Inferior parietal cortex (tissue), 1 donor: Measurements from ENCODE around the gene PLPP4.

Source experiments
- DNase-seq: peaks from one replicate; pipeline ENCODE4 v3.0.0-alpha.2; 2016; ENCODE audit errors: extremely low spot score

Gene PLPP4

DNA sequence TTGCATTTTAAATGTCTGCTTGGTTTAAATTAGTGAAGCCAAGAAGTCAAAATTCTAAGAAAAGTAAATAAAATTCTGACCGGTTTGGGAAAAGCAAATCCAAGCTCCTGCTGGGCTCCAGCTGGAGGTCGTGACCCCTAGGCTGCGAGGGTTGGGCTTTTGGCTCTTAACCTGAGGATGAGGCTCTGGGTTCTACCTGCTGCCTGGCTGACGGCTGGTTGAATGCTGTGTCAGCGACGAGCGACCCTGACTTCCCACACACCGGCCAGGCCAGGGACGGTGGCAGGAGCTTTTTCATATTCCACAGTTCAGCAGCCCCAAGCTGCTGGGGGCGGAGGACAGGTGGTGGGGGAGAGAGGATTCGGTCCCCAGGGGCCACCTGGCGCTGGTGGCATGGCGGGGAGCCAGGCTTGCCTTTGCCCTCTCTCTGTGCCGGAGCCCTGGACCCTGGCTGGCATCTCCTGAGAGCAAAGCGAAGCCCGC, 843 bp upstream of the PLPP4 start:
- no peak for DNase-seq

- DNase-seq: no peak
Measured at GRCh38 chr10:120457431-120458172, 575 bp downstream of the PLPP4 start.

DNA sequence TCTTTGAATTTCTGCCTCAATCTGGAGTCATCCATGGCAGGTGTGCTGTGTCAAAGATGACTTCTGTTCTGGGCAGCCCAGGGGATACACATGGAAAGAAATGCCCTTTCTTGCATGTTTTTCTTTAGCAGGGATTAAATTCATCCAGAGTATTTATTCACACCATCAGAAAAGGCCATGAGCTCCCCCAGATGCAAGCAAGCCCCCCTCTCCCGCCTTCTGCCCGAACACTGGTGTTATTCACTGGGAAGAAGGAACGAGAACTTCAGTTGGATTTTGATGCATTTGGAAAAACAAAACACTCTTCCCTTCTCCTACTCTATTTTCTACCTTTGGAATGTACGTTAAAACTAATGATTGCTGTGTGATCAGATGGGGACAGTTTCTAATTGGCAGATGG, 1.4 kb downstream of the PLPP4 start:
- DNase-seq: no peak

- DNase-seq: peak; percentile 47
Measured at GRCh38 chr10:120459185-120459584, 2.2 kb downstream of the PLPP4 start.

GRCh38 chr10:120460186-120460585, 3.2 kb downstream of the PLPP4 start:
- DNase-seq: no peak

- no peak for DNase-seq
Measured at GRCh38 chr10:120460776-120461175, 3.7 kb downstream of the PLPP4 start.

DNA sequence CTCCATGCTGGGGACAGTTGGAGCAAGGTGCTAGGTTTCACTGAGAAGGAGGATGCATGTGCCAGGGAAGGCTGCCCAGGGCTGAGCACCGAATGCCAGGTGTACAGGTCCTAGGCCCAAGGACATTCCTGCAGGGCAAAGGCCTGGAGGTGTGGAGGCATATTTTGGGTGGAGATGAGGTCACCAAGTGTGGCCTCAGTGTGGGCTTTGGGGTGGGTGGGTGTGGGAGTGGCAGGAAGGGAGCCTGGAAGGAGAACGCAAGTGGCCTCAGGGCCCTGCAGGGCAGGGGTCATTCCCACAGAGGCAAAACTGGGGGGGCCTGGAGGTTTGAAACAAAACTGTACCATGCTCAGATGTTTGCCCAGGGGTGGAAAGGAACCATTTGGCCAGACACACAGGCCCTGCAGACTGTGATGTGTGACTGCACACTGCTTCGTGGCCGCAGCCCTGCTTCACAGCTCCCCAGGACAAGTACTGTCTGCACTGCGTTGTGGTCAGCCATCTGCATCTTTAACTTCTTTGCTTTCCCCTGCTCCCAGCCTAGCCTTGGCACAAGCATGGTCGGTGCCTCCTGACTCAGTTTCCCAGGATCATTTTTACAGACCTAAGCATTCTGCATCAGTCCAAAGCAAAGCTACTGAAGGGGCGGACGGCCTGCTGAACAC, 5.1 kb downstream of the PLPP4 start:
- no peak for DNase-seq

DNA sequence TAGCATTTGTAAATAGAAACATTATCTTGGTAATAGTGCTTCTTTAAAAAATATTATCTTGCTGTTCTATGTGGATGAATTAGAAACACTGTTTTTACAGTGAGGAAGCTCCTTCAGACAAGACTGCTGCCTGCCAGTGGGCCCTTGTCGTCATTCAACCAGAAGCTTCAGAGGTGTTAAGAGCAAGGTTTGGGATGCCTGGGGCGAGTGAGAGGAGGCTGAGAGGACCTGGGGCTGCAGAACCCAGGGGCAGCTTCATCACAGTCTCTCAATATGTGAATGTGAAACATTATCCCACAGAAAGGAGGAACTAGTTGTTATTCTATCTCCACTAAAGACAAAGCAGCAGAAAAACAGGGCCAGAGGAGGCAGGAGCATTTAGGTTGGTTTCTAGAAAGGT, 8.1 kb downstream of the PLPP4 start:
- DNase-seq: no peak

DNA sequence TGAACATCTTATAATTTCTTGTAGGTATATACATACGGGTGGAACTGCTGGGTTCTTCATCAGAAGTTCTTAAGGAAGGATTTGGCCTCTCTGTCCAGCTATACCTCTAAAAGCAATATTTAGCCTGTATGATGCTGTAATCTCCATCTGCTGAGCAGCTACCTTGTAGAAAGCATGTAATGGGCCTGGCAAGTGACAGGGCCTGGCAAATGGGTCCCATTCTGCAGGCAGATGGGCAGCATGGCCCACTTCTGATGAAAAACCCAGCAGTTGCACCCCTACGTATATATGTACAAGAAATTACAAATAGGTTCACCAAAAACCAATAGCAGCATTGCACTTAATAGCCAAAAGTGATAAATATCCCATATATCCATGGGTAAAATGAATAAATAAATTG, 9.0 kb downstream of the PLPP4 start:
- no peak for DNase-seq

- no peak for DNase-seq
Measured at GRCh38 chr10:120473593-120473992, 16.6 kb downstream of the PLPP4 start.

- DNase-seq: no peak
Measured at GRCh38 chr10:120474956-120475355, 17.9 kb downstream of the PLPP4 start.

DNA sequence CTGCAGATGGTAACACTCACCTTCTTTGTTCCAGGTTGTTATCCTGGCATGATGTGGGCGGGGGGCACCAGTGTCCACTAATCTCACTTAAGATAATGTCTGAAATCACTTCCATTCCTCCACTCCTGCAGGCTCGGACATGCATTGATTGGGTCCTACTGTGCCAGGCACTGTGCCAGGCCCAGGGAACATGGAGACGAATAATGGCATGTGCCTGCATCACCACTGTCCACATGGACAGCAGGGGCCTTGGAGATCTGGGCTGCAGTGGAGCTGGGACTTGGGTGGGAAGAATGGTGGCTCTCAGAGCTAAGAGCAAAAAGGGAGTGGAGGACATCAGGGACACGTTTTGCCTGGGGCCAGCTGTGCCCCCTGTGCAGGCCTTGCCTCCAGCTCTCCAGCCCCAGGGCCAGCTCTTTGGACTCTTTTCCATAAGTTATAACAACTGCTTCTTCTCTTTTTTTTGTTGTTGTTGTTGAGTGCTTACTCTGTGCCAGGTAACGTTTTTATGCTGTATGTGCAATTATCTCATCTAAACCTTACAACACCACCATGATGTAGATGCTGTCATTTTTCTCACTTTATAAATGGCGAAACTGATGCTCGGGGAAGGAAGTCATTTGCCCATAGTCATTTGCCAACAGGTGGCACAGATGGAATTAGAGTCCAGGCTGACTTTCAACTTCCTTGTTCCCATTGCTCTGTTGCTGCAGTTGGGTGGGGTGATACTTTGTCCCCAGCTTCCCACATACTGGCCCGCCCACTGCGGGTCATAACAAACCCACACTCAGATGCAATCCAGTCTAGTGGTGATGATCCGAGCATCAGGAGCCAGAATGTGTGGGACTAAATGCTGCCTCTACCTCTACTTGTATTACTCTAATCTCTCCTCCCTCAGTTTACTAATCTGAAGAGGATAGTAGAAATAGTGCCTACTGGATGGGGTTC, 19.1 kb downstream of the PLPP4 start:
- no peak for DNase-seq

GRCh38 chr10:120477021-120477742, 20.2 kb downstream of the PLPP4 start:
- no peak for DNase-seq

DNA sequence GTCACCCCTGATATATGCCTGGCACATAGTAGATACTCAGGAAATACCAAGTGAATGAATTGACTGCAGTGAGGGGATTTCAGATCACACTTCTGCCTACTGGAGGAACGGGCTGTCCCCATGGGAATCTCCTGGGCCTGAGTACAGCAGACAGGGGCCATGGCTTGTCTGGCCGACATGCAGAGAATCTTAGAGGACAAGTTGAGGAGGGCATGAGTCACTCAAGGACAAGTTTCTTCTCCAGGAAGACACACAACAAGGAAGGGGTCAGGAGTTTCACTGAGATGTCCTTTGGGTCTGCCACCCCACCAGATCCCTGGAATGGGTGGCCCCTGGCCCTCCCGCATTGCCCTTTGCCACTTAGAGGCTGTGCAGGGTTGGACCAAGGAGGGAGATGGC, 20.7 kb downstream of the PLPP4 start:
- DNase-seq: no peak

DNA sequence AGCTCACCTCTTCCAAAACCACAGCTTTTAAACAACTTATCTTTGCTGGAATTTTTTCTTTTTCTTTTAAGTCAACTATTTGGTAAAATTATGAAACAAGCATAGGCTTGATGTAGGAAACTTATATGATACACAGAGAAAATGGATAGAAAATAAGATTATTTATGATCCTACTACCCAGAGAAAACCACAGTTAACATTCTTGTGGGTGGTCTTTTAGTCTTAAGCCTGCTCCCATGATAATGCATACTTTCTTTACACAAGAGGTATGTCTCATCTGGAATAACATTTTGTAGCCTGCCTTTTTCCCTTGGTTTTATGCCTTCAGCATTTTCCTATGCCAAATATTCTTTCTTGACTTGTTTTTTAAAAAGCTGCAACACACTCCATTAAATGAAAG, 21.4 kb downstream of the PLPP4 start:
- DNase-seq: no peak

GRCh38 chr10:120479506-120479905, 22.5 kb downstream of the PLPP4 start:
- DNase-seq: no peak

- no peak for DNase-seq
Measured at GRCh38 chr10:120480065-120480600, 23.1 kb downstream of the PLPP4 start.

- DNase-seq: no peak
Measured at GRCh38 chr10:120480848-120481247, 23.8 kb downstream of the PLPP4 start.

- DNase-seq: no peak
Measured at GRCh38 chr10:120483006-120483405, 26.0 kb downstream of the PLPP4 start.

- no peak for DNase-seq
Measured at GRCh38 chr10:120483651-120484301, 26.7 kb downstream of the PLPP4 start.

DNA sequence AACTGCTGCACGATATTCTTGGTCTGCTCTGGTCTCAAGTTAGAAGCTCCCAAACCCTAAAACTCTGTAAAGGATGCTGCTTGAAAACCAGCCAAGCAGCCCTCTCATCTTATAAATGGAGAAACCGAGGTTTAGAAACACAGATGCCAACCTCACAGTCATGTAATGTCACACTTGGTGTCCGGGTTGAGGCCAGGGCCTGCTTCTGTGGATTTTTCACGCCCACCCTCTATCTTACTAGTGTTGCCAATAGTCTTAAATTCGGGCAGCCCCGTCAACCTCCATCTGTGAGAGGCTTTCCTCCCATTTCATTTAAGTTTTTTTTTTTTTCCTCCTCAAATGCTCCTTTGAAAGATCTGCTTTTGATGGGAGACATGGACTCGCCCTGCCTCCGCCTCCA, 28.9 kb downstream of the PLPP4 start:
- DNase-seq: no peak
